ENCODE data around the gene STARD13. TPM values are rescaled to one million over a fixed set of nuclear protein-coding genes. Genes with fewer than 3 reads are reported as not detected.

STARD13 gene
- total RNA-seq, 2 donors from 2014 or later = 18.9 to 29.7 TPM

DNA sequence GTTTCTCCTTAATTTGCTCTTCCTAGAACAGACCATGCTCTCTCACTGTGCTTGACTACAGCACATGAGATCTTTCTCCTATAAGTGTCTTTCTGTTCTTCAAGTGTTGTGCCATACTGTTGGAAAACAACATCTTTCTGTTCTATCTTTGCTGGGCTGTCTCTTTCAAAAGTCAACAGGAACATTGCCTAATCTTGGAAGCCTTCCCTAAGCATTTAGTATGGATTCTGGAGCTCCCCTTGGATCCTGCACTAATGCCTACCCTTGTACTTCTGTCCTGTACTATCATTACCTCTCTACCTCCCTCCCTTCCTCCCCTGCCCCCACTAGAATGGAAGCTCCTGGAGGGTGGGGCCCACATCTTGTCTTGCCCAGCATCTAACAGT lies 26.8 kb downstream of the STARD13 start:
- Histone ChIP-seq H3K4me3 (no peak overlapping the region), H3K4me1 (peaks cover 47% of the 10 kb centered on the region), H3K36me3 (replicated peaks in 1 of 2; ENCODE audit: insufficient read depth in 1 of 2, low read depth in 2 of 2) (no peaks in the 10 kb centered on the region), H3K9me3 (no peaks in the 10 kb centered on the region), H3K27me3 (no peaks in the 10 kb centered on the region), H3K27ac (no peak overlapping the region)
- TF ChIP-seq, protein P1, sequence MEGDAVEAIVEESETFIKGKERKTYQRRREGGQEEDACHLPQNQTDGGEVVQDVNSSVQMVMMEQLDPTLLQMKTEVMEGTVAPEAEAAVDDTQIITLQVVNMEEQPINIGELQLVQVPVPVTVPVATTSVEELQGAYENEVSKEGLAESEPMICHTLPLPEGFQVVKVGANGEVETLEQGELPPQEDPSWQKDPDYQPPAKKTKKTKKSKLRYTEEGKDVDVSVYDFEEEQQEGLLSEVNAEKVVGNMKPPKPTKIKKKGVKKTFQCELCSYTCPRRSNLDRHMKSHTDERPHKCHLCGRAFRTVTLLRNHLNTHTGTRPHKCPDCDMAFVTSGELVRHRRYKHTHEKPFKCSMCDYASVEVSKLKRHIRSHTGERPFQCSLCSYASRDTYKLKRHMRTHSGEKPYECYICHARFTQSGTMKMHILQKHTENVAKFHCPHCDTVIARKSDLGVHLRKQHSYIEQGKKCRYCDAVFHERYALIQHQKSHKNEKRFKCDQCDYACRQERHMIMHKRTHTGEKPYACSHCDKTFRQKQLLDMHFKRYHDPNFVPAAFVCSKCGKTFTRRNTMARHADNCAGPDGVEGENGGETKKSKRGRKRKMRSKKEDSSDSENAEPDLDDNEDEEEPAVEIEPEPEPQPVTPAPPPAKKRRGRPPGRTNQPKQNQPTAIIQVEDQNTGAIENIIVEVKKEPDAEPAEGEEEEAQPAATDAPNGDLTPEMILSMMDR (IDR thresholded peaks at IDR 0.05) = no peak
- TF ChIP-seq POLR2A (IDR thresholded peaks at IDR 0.05) = no peak
- intact Hi-C loops (cut with DNase I) = no loop called here
- DNase-seq = no peak
- no peak for ATAC-seq

GRCh38 chr13:33257841-33258807 lies 27.4 kb downstream of the STARD13 start:
- TF ChIP-seq, protein P1 (IDR thresholded peaks at IDR 0.05) = no peak
- TF ChIP-seq POLR2A (IDR thresholded peaks at IDR 0.05) = no peak
- DNase-seq (no peak), ATAC-seq (no peak)
- no peak overlapping the region for H3K4me3 ChIP-seq
- intact Hi-C loops (cut with DNase I) = no loop called here
- H3K9me3 ChIP-seq = no peaks in the 10 kb centered on the region
- H3K27ac ChIP-seq = no peak overlapping the region
- 78 to 80% methylated on average over 7 of the region's 7 CpGs for WGBS, 2 donors
- peaks cover 40% of the 10 kb centered on the region for H3K4me1 ChIP-seq
- no peaks in the 10 kb centered on the region for H3K36me3 ChIP-seq (replicated peaks in 1 of 2; ENCODE audit: insufficient read depth in 1 of 2, low read depth in 2 of 2)
- no peaks in the 10 kb centered on the region for H3K27me3 ChIP-seq

- no peaks in the 10 kb centered on the region for H3K36me3 ChIP-seq (replicated peaks in 1 of 2; ENCODE audit: insufficient read depth in 1 of 2, low read depth in 2 of 2)
- ATAC-seq (no peak), DNase-seq (no peak)
- H3K9me3 ChIP-seq = no peaks in the 10 kb centered on the region
- intact Hi-C loops (cut with DNase I) = no loop called here
- no peak overlapping the region for H3K4me3 ChIP-seq
- H3K27me3 ChIP-seq = no peaks in the 10 kb centered on the region
- TF ChIP-seq, protein P1 (IDR thresholded peaks at IDR 0.05) = no peak
- TF ChIP-seq POLR2A (IDR thresholded peaks at IDR 0.05) = no peak
- no peak overlapping the region for H3K27ac ChIP-seq
- WGBS, 2 donors = 90 to 92% methylated on average over 3 of the region's 3 CpGs
- peaks cover 25% of the 10 kb centered on the region for H3K4me1 ChIP-seq
These were observed 29.3 kb downstream of the STARD13 start for GRCh38 chr13:33256148-33256840.

- Histone ChIP-seq H3K9me3 (no peaks in the 10 kb centered on the region), H3K27me3 (no peaks in the 10 kb centered on the region), H3K27ac (no peak overlapping the region), H3K36me3 (replicated peaks in 1 of 2; ENCODE audit: insufficient read depth in 1 of 2, low read depth in 2 of 2) (no peaks in the 10 kb centered on the region), H3K4me3 (no peak overlapping the region), H3K4me1 (peaks cover 3% of the 10 kb centered on the region)
- ATAC-seq (no peak), DNase-seq (no peak)
- 90 to 91% methylated on average over 4 of the region's 4 CpGs for WGBS, 2 donors
- intact Hi-C loops (cut with DNase I) = no loop called here
- TF ChIP-seq, protein P1 (IDR thresholded peaks at IDR 0.05) = no peak
- TF ChIP-seq POLR2A (IDR thresholded peaks at IDR 0.05) = no peak
These were observed 33.4 kb downstream of the STARD13 start for GRCh38 chr13:33252135-33252534.
